ENCODE measurements around the gene PHF5A.
"Not testable (repeated sequence)": the region's sequence is repeated elsewhere in the genome, so short reads cannot be mapped to it uniquely, and the experiment has no call there.

Gene PHF5A

GRCh38 chr22:41435560-41435959, 32.9 kb downstream of the PHF5A start:
- H3K4me3 ChIP-seq (replicated peaks; ENCODE audit: low read depth, low read length), result no peak overlapping the region
- DNase-seq (ENCODE audit: extremely low read depth, insufficient read length), result no peak
- no peak for TF ChIP-seq CTCF (IDR thresholded peaks at IDR 0.05; ENCODE audit: insufficient read depth, low read length, poor library complexity, severe bottlenecking)
- no peaks in the 10 kb centered on the region for H3K27me3 ChIP-seq (replicated peaks; ENCODE audit: control insufficient read depth, insufficient read depth, low read length)
- H3K36me3 ChIP-seq (ENCODE audit: control insufficient read depth, insufficient read depth, low read length), result peaks cover 20% of the 10 kb centered on the region

GRCh38 chr22:41434361-41435003, 34.0 kb downstream of the PHF5A start:
- H3K36me3 ChIP-seq (ENCODE audit: control insufficient read depth, insufficient read depth, low read length), result peaks cover 20% of the 10 kb centered on the region

GRCh38 chr22:41433480-41433879, 35.0 kb downstream of the PHF5A start:
- not testable (repeated sequence) for DNase-seq (ENCODE audit: extremely low read depth, insufficient read length); H3K27me3 ChIP-seq (replicated peaks; ENCODE audit: control insufficient read depth, insufficient read depth, low read length); H3K4me3 ChIP-seq (replicated peaks; ENCODE audit: low read depth, low read length)
- peaks cover 20% of the 10 kb centered on the region for H3K36me3 ChIP-seq (ENCODE audit: control insufficient read depth, insufficient read depth, low read length)

More at GRCh38 chr22:41434361-41435003, 34.0 kb downstream of the PHF5A start:
- H3K27me3 ChIP-seq (replicated peaks; ENCODE audit: control insufficient read depth, insufficient read depth, low read length); DNase-seq (ENCODE audit: extremely low read depth, insufficient read length); H3K4me3 ChIP-seq (replicated peaks; ENCODE audit: low read depth, low read length): not testable (repeated sequence)

- H3K36me3 ChIP-seq (ENCODE audit: control insufficient read depth, insufficient read depth, low read length), result peaks cover 19% of the 10 kb centered on the region
- H3K27me3 ChIP-seq (replicated peaks; ENCODE audit: control insufficient read depth, insufficient read depth, low read length), result no peaks in the 10 kb centered on the region
- H3K4me3 ChIP-seq (replicated peaks; ENCODE audit: low read depth, low read length), result no peak overlapping the region
- no peak for DNase-seq (ENCODE audit: extremely low read depth, insufficient read length)
- TF ChIP-seq CTCF (IDR thresholded peaks at IDR 0.05; ENCODE audit: insufficient read depth, low read length, poor library complexity, severe bottlenecking), result no peak
Observed at GRCh38 chr22:41431656-41432055, 36.8 kb downstream of the PHF5A start.

GRCh38 chr22:41429951-41430332, 38.5 kb downstream of the PHF5A start:
- Histone ChIP-seq H3K4me3 (replicated peaks; ENCODE audit: low read depth, low read length) (no peak overlapping the region), H3K27me3 (replicated peaks; ENCODE audit: control insufficient read depth, insufficient read depth, low read length) (no peaks in the 10 kb centered on the region), H3K36me3 (ENCODE audit: control insufficient read depth, insufficient read depth, low read length) (peaks cover 10% of the 10 kb centered on the region)
- no peak for TF ChIP-seq CTCF (IDR thresholded peaks at IDR 0.05; ENCODE audit: insufficient read depth, low read length, poor library complexity, severe bottlenecking)
- DNase-seq (ENCODE audit: extremely low read depth, insufficient read length), result no peak

GRCh38 chr22:41429232-41429950, 39.1 kb downstream of the PHF5A start:
- TF ChIP-seq CTCF (IDR thresholded peaks at IDR 0.05; ENCODE audit: insufficient read depth, low read length, poor library complexity, severe bottlenecking), result no peak
- Histone ChIP-seq H3K36me3 (ENCODE audit: control insufficient read depth, insufficient read depth, low read length) (peaks cover 6% of the 10 kb centered on the region), H3K27me3 (replicated peaks; ENCODE audit: control insufficient read depth, insufficient read depth, low read length) (no peaks in the 10 kb centered on the region), H3K4me3 (replicated peaks; ENCODE audit: low read depth, low read length) (no peak overlapping the region)
- DNase-seq (ENCODE audit: extremely low read depth, insufficient read length), result no peak

Measured in GM06990 (cell line).